Measurements from ENCODE around the gene GYPC.

- no peak for TF ChIP-seq CTCF (IDR thresholded peaks at IDR 0.05)
- no peak for TF ChIP-seq ZFX (IDR thresholded peaks at IDR 0.05; ENCODE audit: borderline replicate concordance)
Measured at GRCh38 chr2:126722546-126722945, 66.6 kb downstream of the GYPC start.
